ENCODE data around the gene LGALS7B. TPM values are rescaled to one million over a fixed set of nuclear protein-coding genes. Genes with fewer than 3 reads are reported as not detected.

Gene LGALS7B
- polyA plus RNA-seq, 3 donors, result not detected

- H3K27me3 ChIP-seq (ENCODE audit: control insufficient read depth in 2 of 2, insufficient read depth in 2 of 2, low read length in 2 of 2), result no peaks in the 10 kb centered on the region
- H3K9me3 ChIP-seq (replicated peaks in 1 of 2; ENCODE audit: control insufficient read depth in 1 of 2, insufficient read depth in 1 of 2, low read length in 2 of 2), result no peaks in the 10 kb centered on the region
- H3K36me3 Mint-ChIP-seq, result no peaks in the 10 kb centered on the region
- no peak overlapping the region for H3K4me2 ChIP-seq (replicated peaks; ENCODE audit: extremely low read depth, low read length, poor library complexity, severe bottlenecking)
- H3K9ac ChIP-seq (ENCODE audit: insufficient read depth, low read length, poor library complexity, severe bottlenecking), result no peak overlapping the region
- H3K9me3 Mint-ChIP-seq, result peaks cover 0 to 3% (median 0%) of the 10 kb centered on the region in 7 donors
- no peak for DNase-seq
- no peaks in the 10 kb centered on the region for H3K36me3 ChIP-seq (replicated peaks in 1 of 2; ENCODE audit: control insufficient read depth in 1 of 2, insufficient read depth in 2 of 2, low read length in 2 of 2)
- no peaks in the 10 kb centered on the region for H3K79me2 ChIP-seq (ENCODE audit: insufficient read depth, low read length)
- no peak overlapping the region for H3K27ac ChIP-seq (ENCODE audit: low read depth in 1 of 2, low read length in 2 of 2)
- no peak overlapping the region for H3K4me3 Mint-ChIP-seq
- no peak overlapping the region for H2AFZ ChIP-seq (ENCODE audit: insufficient read depth, low read depth, low read length, poor library complexity, severe bottlenecking)
- peaks cover 15% of the 10 kb centered on the region for H3K4me1 Mint-ChIP-seq
- H3K27ac Mint-ChIP-seq, result no peak overlapping the region
- H3K4me1 ChIP-seq (ENCODE audit: control insufficient read depth in 1 of 2, insufficient read depth in 2 of 2, low read length in 2 of 2), result peaks cover 0 to 10% of the 10 kb centered on the region in 2 donors
- WGBS (ENCODE audit: insufficient coverage), result no CpG with 5 or more reads among the region's 3 CpGs
- no peak for TF ChIP-seq CTCF (IDR thresholded peaks at IDR 0.05)
- H3K27me3 Mint-ChIP-seq (ENCODE audit: low read depth in 3 of 3), result peaks cover 3 to 6% (median 4%) of the 10 kb centered on the region in 3 donors
- intact Hi-C loops (cut with micrococcal nuclease), result loop anchor here in 1 of 2 donors (10.0 kb wide), 1 partner anchor 131 kb away; the partner anchor contains the start of genes NFKBIB and SIRT2
- H4K20me1 ChIP-seq (ENCODE audit: insufficient read depth, low read length), result no peaks in the 10 kb centered on the region
- H3K4me3 ChIP-seq (replicated peaks in 1 of 3; ENCODE audit: low read depth in 2 of 3, low read length in 3 of 3), result no peak overlapping the region
These were observed 25.2 kb upstream of the LGALS7B start for GRCh38 chr19:38763795-38764220.

GRCh38 chr19:38765214-38765613 is 23.8 kb upstream of the LGALS7B start:
- Histone ChIP-seq H3K9me3 (replicated peaks in 1 of 2; ENCODE audit: control insufficient read depth in 1 of 2, insufficient read depth in 1 of 2, low read length in 2 of 2) (no peaks in the 10 kb centered on the region), H3K36me3 (replicated peaks in 1 of 2; ENCODE audit: control insufficient read depth in 1 of 2, insufficient read depth in 2 of 2, low read length in 2 of 2) (no peaks in the 10 kb centered on the region), H2AFZ (ENCODE audit: insufficient read depth, low read depth, low read length, poor library complexity, severe bottlenecking) (no peak overlapping the region), H3K27ac (ENCODE audit: low read depth in 1 of 2, low read length in 2 of 2) (no peak overlapping the region), H3K27me3 (ENCODE audit: control insufficient read depth in 2 of 2, insufficient read depth in 2 of 2, low read length in 2 of 2) (no peaks in the 10 kb centered on the region), H3K4me2 (replicated peaks; ENCODE audit: extremely low read depth, low read length, poor library complexity, severe bottlenecking) (no peak overlapping the region), H4K20me1 (ENCODE audit: insufficient read depth, low read length) (no peaks in the 10 kb centered on the region), H3K4me3 (replicated peaks in 1 of 3; ENCODE audit: low read depth in 2 of 3, low read length in 3 of 3) (no peak overlapping the region), H3K4me1 (ENCODE audit: control insufficient read depth in 1 of 2, insufficient read depth in 2 of 2, low read length in 2 of 2) (peaks cover 5 to 11% of the 10 kb centered on the region in 2 donors), H3K79me2 (ENCODE audit: insufficient read depth, low read length) (no peaks in the 10 kb centered on the region), H3K9ac (ENCODE audit: insufficient read depth, low read length, poor library complexity, severe bottlenecking) (no peak overlapping the region)
- peaks cover 10% of the 10 kb centered on the region for H3K4me1 Mint-ChIP-seq
- intact Hi-C loops (cut with micrococcal nuclease), result loop anchor here in 1 of 2 donors (10.0 kb wide), 1 partner anchor 130 kb away; the partner anchor contains the start of genes NFKBIB and SIRT2
- no peak for DNase-seq
- H3K4me3 Mint-ChIP-seq, result no peak overlapping the region
- no peak for TF ChIP-seq CTCF (IDR thresholded peaks at IDR 0.05)
- WGBS (ENCODE audit: insufficient coverage), result no CpG with 5 or more reads among the region's 2 CpGs
- H3K27me3 Mint-ChIP-seq (ENCODE audit: low read depth in 3 of 3), result peaks cover 3 to 7% (median 4%) of the 10 kb centered on the region in 3 donors
- no peaks in the 10 kb centered on the region for H3K36me3 Mint-ChIP-seq
- H3K9me3 Mint-ChIP-seq, result peaks cover 0 to 3% (median 0%) of the 10 kb centered on the region in 7 donors
- no peak overlapping the region for H3K27ac Mint-ChIP-seq

Data from CD14-positive monocyte (primary cell).